Measurements from ENCODE around the gene ERCC4.

Gene ERCC4

GRCh38 chr16:13911306-13911705, 8.6 kb upstream of the ERCC4 start:
- no peak for DNase-seq (ENCODE audit: low spot score)

GRCh38 chr16:13911871-13912270, 8.1 kb upstream of the ERCC4 start:
- DNase-seq (ENCODE audit: low spot score), result no peak

GRCh38 chr16:13912891-13913290, 7.1 kb upstream of the ERCC4 start:
- DNase-seq (ENCODE audit: low spot score), result no peak

- no peak for DNase-seq (ENCODE audit: low spot score)
These were observed 6.3 kb upstream of the ERCC4 start for GRCh38 chr16:13913374-13914292.

- no peak for DNase-seq (ENCODE audit: low spot score)
These were observed 4.8 kb upstream of the ERCC4 start for GRCh38 chr16:13915033-13915635.

GRCh38 chr16:13919330-13919682, 648 bp upstream of the ERCC4 start:
- peak; percentile 17 for DNase-seq (ENCODE audit: low spot score)

- no peak for DNase-seq (ENCODE audit: low spot score)
These were observed 510 bp downstream of the ERCC4 start for GRCh38 chr16:13920510-13920818.

- no peak for DNase-seq (ENCODE audit: low spot score)
These were observed 1.4 kb downstream of the ERCC4 start for GRCh38 chr16:13921328-13921727.

- DNase-seq (ENCODE audit: low spot score), result peak; percentile 27
These were observed 3.8 kb downstream of the ERCC4 start for GRCh38 chr16:13923703-13924298.

- DNase-seq (ENCODE audit: low spot score), result no peak
These were observed 6.5 kb downstream of the ERCC4 start for GRCh38 chr16:13926464-13926863.

GRCh38 chr16:13926891-13927290, 6.9 kb downstream of the ERCC4 start:
- DNase-seq (ENCODE audit: low spot score), result no peak

GRCh38 chr16:13928646-13929045, 8.7 kb downstream of the ERCC4 start:
- no peak for DNase-seq (ENCODE audit: low spot score)

- no peak for DNase-seq (ENCODE audit: low spot score)
These were observed 11.9 kb downstream of the ERCC4 start for GRCh38 chr16:13931845-13932244.

- DNase-seq (ENCODE audit: low spot score), result no peak
These were observed 15.5 kb downstream of the ERCC4 start for GRCh38 chr16:13935408-13935807.

- DNase-seq (ENCODE audit: low spot score), result no peak
These were observed 16.2 kb downstream of the ERCC4 start for GRCh38 chr16:13936155-13936554.

GRCh38 chr16:13936596-13937081, 16.7 kb downstream of the ERCC4 start:
- peak; percentile 11 for DNase-seq (ENCODE audit: low spot score)

- no peak for DNase-seq (ENCODE audit: low spot score)
These were observed 17.5 kb downstream of the ERCC4 start for GRCh38 chr16:13937411-13937810.

- no peak for DNase-seq (ENCODE audit: low spot score)
These were observed 18.5 kb downstream of the ERCC4 start for GRCh38 chr16:13938480-13938879.

- DNase-seq (ENCODE audit: low spot score), result no peak
These were observed 19.9 kb downstream of the ERCC4 start for GRCh38 chr16:13939821-13940220.

- DNase-seq (ENCODE audit: low spot score), result no peak
These were observed 20.5 kb downstream of the ERCC4 start for GRCh38 chr16:13940397-13940933.

- DNase-seq (ENCODE audit: low spot score), result no peak
These were observed 24.9 kb downstream of the ERCC4 start for GRCh38 chr16:13944816-13945215.

GRCh38 chr16:13945744-13946485, 26.0 kb downstream of the ERCC4 start:
- DNase-seq (ENCODE audit: low spot score), result no peak

Measured in hepatic stellate cell (primary cell).